GM12878 (cell line): ENCODE data around the gene BICD1. TPM values are rescaled to one million over a fixed set of nuclear protein-coding genes. Genes with fewer than 3 reads are reported as not detected.

Experiments used
- ATAC-seq: fragments of 200-7000 bp; cut with Tn5 transposase; 3 replicates; pipeline ENCODE4 v1.9.1; 2020; ENCODE audit warnings: mild to moderate bottlenecking, moderate library complexity
- BruUV-seq: library from RNA; stranded (reverse); fragments of 400-500 nt; replicated peaks from 2 replicates; lab custom pipeline; 2021; lab: Mats Ljungman, UMichigan
- CTCF ChIA-PET: fragments of 300-600 bp; sonication (Branson Sonifier 250); formaldehyde crosslinking; extraction: SDS; loops from one replicate; lab custom pipeline; 2021; ENCODE audit warnings: inconsistent platforms; lab: Yijun Ruan, JAX
- POLR2A ChIA-PET: fragments of 350-600 bp; formaldehyde crosslinking; extraction: SDS; loops from one replicate; lab custom pipeline; 2021; ENCODE audit warnings: inconsistent platforms; lab: Charles Lee
- RAD21 ChIA-PET: fragments of 300-600 bp; sonication (Branson Sonifier 250); formaldehyde crosslinking; loops from one replicate; lab custom pipeline; 2023; ENCODE audit warnings: antibody characterized with exemption; ENCODE audit not compliant: unreplicated experiment; lab: Charles Lee
- SMC1A ChIA-PET: fragments of 300-600 bp; sonication (Branson Sonifier 250); formaldehyde crosslinking; loops from one replicate; lab custom pipeline; 2023; ENCODE audit not compliant: unreplicated experiment, uncharacterized antibody; lab: Charles Lee
- DNase-seq: peaks from one replicate; pipeline ENCODE4 v3.0.0-alpha.2; 2011; ENCODE audit warnings: low read depth, low spot score
- FAIRE-seq: peaks from 3 replicates; lab custom pipeline; 2011; peaks lifted over from hg19 to GRCh38; lab: Jason Lieb, UNC
- H2AFZ ChIP-seq: 2 replicates; pipeline ENCODE4 v1.6.0; 2011; ENCODE audit warnings: low read depth, low read length, control low read depth; ENCODE audit not compliant: control insufficient read depth
- H3K27ac ChIP-seq: 2 replicates; pipeline ENCODE4 v1.5.1; 2011; ENCODE audit warnings: control low read depth; ENCODE audit not compliant: control insufficient read depth, insufficient read depth
- H3K27me3 ChIP-seq, 2 experiments: replicated peaks in 1 of 2; 2 replicates each; pipeline versions ENCODE4 v1.6.0 to v1.6.1; 2011; ENCODE audit warnings: low read length in 1 of 2; ENCODE audit not compliant: control insufficient read depth in 2 of 2, insufficient read depth in 2 of 2
- H3K36me3 ChIP-seq, 2 experiments: 2 replicates each; pipeline ENCODE4 v1.5.1; 2011; ENCODE audit warnings: low read length in 1 of 2; ENCODE audit not compliant: control insufficient read depth in 2 of 2, insufficient read depth in 2 of 2
- H3K4me1 ChIP-seq: 2 replicates; pipeline ENCODE4 v1.6.1; 2011; ENCODE audit warnings: mild to moderate bottlenecking, low read length, moderate library complexity, mixed read lengths; ENCODE audit not compliant: control insufficient read depth, insufficient read depth
- H3K4me2 ChIP-seq: 2 replicates; pipeline ENCODE4 v1.6.0; 2011; ENCODE audit warnings: control low read depth; ENCODE audit not compliant: control insufficient read depth, insufficient read depth
- H3K4me3 ChIP-seq: fragments of 200-600 bp; sonication (generic); 2 replicates; pipeline ENCODE4 v1.5.1; 2016
- H3K79me2 ChIP-seq: 2 replicates; pipeline ENCODE4 v1.6.0; 2011; ENCODE audit warnings: low read length; ENCODE audit not compliant: control insufficient read depth, insufficient read depth
- H3K9ac ChIP-seq: 2 replicates; pipeline ENCODE4 v1.8.0; 2011; ENCODE audit warnings: low read length, control low read depth, mixed read lengths; ENCODE audit not compliant: control insufficient read depth, insufficient read depth
- H3K9me3 ChIP-seq: replicated peaks from 3 replicates; pipeline ENCODE4 v1.5.1; 2011; ENCODE audit warnings: mild to moderate bottlenecking, low read length; ENCODE audit not compliant: control insufficient read depth, insufficient read depth
- H4K20me1 ChIP-seq: 2 replicates; pipeline ENCODE4 v1.6.0; 2011; ENCODE audit not compliant: control insufficient read depth, insufficient read depth
- ATF3 ChIP-seq: IDR thresholded peaks from 2 replicates; pipeline ENCODE4 v1.6.1; 2011; ENCODE audit warnings: low read depth, mild to moderate bottlenecking, low read length, moderate library complexity, borderline replicate concordance; ENCODE audit errors: extremely low read depth
- FOS ChIP-seq: IDR thresholded peaks from 3 replicates; pipeline ENCODE4 v1.6.1; 2011; ENCODE audit warnings: borderline replicate concordance; ENCODE audit not compliant: insufficient read length; ENCODE audit errors: extremely low read depth
- IRF3 ChIP-seq: fragments of 450-650 bp; IDR thresholded peaks from 2 replicates; pipeline ENCODE4 v1.6.1; 2014; ENCODE audit warnings: mild to moderate bottlenecking
- MYC ChIP-seq: IDR thresholded peaks from 2 replicates; pipeline ENCODE4 v1.6.1; 2011; ENCODE audit warnings: mild to moderate bottlenecking, low read length, moderate library complexity, inconsistent platforms; ENCODE audit not compliant: insufficient read depth, insufficient replicate concordance, insufficient read length, severe bottlenecking
- NFYA ChIP-seq: IDR thresholded peaks from 2 replicates; pipeline ENCODE4 v1.6.1; 2011; ENCODE audit warnings: low read depth, mild to moderate bottlenecking, low read length, improper control_type of control experiment, borderline replicate concordance
- PAX8 ChIP-seq: fragments of 450-650 bp; IDR thresholded peaks from 2 replicates; pipeline ENCODE4 v1.6.1; 2017; ENCODE audit warnings: mild to moderate bottlenecking, moderate library complexity
- PML ChIP-seq: IDR thresholded peaks from 2 replicates; pipeline ENCODE4 v1.6.1; 2012; ENCODE audit warnings: low read length, inconsistent platforms
- RCOR1 ChIP-seq: conservative IDR thresholded peaks from 2 replicates; pipeline ENCODE4 v1.6.1; 2012; ENCODE audit warnings: low read depth, low read length, improper control_type of control experiment
- SIN3A ChIP-seq: IDR thresholded peaks from 2 replicates; pipeline ENCODE4 v1.6.1; 2012; ENCODE audit warnings: low read depth, low read length, improper control_type of control experiment
- SREBF1 ChIP-seq: IDR thresholded peaks from 2 replicates; pipeline ENCODE4 v1.6.1; 2012; ENCODE audit warnings: mild to moderate bottlenecking, low read length
- SUPT20H ChIP-seq: IDR thresholded peaks from 2 replicates; pipeline ENCODE4 v1.6.1; 2011; ENCODE audit warnings: low read depth, mild to moderate bottlenecking, low read length, moderate library complexity, borderline replicate concordance; ENCODE audit not compliant: control insufficient read depth
- TCF7 ChIP-seq: IDR thresholded peaks from 2 replicates; pipeline ENCODE4 v1.6.1; 2014; ENCODE audit warnings: antibody characterized with exemption, borderline replicate concordance
- USF2 ChIP-seq: IDR thresholded peaks from 2 replicates; pipeline ENCODE4 v1.6.1; 2011; ENCODE audit warnings: low read depth, low read length, improper control_type of control experiment, borderline replicate concordance
- ZNF592 ChIP-seq: fragments of 450-650 bp; IDR thresholded peaks from 2 replicates; pipeline ENCODE4 v1.6.1; 2017; ENCODE audit warnings: mild to moderate bottlenecking, moderate library complexity
- WGBS: methylation state at CpG from one replicate; pipeline ENCODE4 v1.1.6; 2016; ENCODE audit warnings: low lambda C conversion rate; ENCODE audit not compliant: insufficient replicate concordance, insufficient coverage; ENCODE audit errors: missing lambda C conversion rate; 5-methylcytosine and 5-hydroxymethylcytosine counted together
- in situ Hi-C: fragments of 300-500 bp; cut with MboI; formaldehyde crosslinking; loops from 9 replicates; pipeline ENCODE4 v1.14.3; 2018; ENCODE audit warnings: mixed read lengths
- intact Hi-C: fragments of 100-400 bp; cut with micrococcal nuclease; formaldehyde crosslinking; loops from one replicate; pipeline ENCODE4 v1.14.2; 2022; ENCODE audit not compliant: unreplicated experiment
- polyA plus RNA-seq, 11 experiments: library from polyadenylated mRNA; depleted of rRNA in 4 of 11; unstranded in 6 of 11; stranded (reverse) in 5 of 11; fragments of >200 nt; fragmentation: Nextera tagmentation in 4 of 11; fragmentation: Illumina TruSeq in 1 of 11; extraction: Ambion mirVana in 4 of 11; extraction: Trizol in 1 of 11; gene quantifications; 1 replicate in 1 of 11; 2 replicates in 10 of 11; pipeline versions ENCODE4 v1.2.1 to v1.2.3, GENCODE V29; 2011 to 2016; ENCODE audit warnings: inconsistent platforms in 2 of 11, missing spikeins in 2 of 11, low read depth in 1 of 11
- total RNA-seq, 4 experiments: library from RNA; depleted of rRNA in 3 of 4; stranded (reverse); fragments of >200 nt in 3 of 4; fragmentation: Illumina TruSeq in 1 of 4; extraction: Trizol in 1 of 4; gene quantifications; 2 replicates each; pipeline versions ENCODE4 v1.2.1 to v1.2.3, GENCODE V29; 2013 to 2021

BICD1 gene
- total and polyA plus RNA-seq, 10 of the 15 experiments (the other 5 are each of a cell fraction or from before 2014, with no cell fraction given) = 4.7 to 32.5 (median 14.4) TPM

- TF ChIP-seq USF2 = no peak
- TF ChIP-seq RCOR1 = no peak
Measured at GRCh38 chr12:32069731-32070130, 36.9 kb upstream of the BICD1 start (continued).

GRCh38 chr12:32070370-32070769, 36.3 kb upstream of the BICD1 start:
- Histone ChIP-seq H3K9ac (no peak overlapping the region), H3K4me1 (no peaks in the 10 kb centered on the region), H3K27me3 (no peaks in the 10 kb centered on the region; a peak in 1 of 4 replicates), H3K36me3 (no peaks in the 10 kb centered on the region), H4K20me1 (no peaks in the 10 kb centered on the region), H3K79me2 (no peaks in the 10 kb centered on the region), H3K27ac (no peak overlapping the region), H3K9me3 (no peaks in the 10 kb centered on the region), H2AFZ (no peak overlapping the region), H3K4me3 (no peak overlapping the region), H3K4me2 (no peak overlapping the region)
- ChIA-PET POLR2A (interaction anchor here (0.5 kb wide), 1 partner anchor 169 kb away, joined by 5 read pairs; no protein-coding TSS in a partner anchor), CTCF (interaction anchor here (0.6 to 0.7 kb wide), 3 partner anchors 20 to 601 kb away, joined by 3 read pairs; no protein-coding TSS in a partner anchor), RAD21 (interaction anchor here (0.7 to 1.7 kb wide), 4 partner anchors 10 to 417 kb away, joined by 3 to 4 read pairs (median 3); no protein-coding TSS in a partner anchor), SMC1A (interaction anchor here (0.6 to 1.4 kb wide), 4 partner anchors 20 to 242 kb away, joined by 3 to 5 read pairs (median 3); no protein-coding TSS in a partner anchor)
- DNase-seq (no peak), FAIRE-seq (no peak), ATAC-seq (no peak)
- WGBS = 100% methylated on average over 1 of the region's 1 CpG
- no TSS peak for BruUV-seq
- in situ Hi-C loops (no loop called here), intact Hi-C loops (no loop called here)
- TF ChIP-seq SUPT20H (no peak), PAX8 (no peak), MYC (no peak), SREBF1 (no peak), ATF3 (no peak), NFYA (no peak), TCF7 (no peak), PML (no peak), FOS (no peak), ZNF592 (no peak), SIN3A (no peak), IRF3 (no peak)
